IPS DF 4.7 (cell line): ENCODE results near the gene LUZP2.

ENCODE experiments used
- DNase-seq: peaks from one replicate; pipeline ENCODE4 v3.0.0-alpha.2; 2013; ENCODE audit warnings: low spot score; ENCODE audit errors: extremely low read depth

Gene LUZP2

GRCh38 chr11:25066706-25067105, 569.9 kb downstream of the LUZP2 start:
- DNase-seq, result no peak

GRCh38 chr11:25068451-25068850, 571.6 kb downstream of the LUZP2 start:
- DNase-seq, result no peak

- no peak for DNase-seq
Measured at GRCh38 chr11:25094085-25094802, 597.4 kb downstream of the LUZP2 start.

GRCh38 chr11:25119416-25119815, 622.6 kb downstream of the LUZP2 start:
- DNase-seq, result no peak
